ENCODE results near the gene DYNC1H1. TPM values are rescaled to one million over a fixed set of nuclear protein-coding genes. Genes with fewer than 3 reads are reported as not detected.
"Not testable (repeated sequence)": the region's sequence is repeated elsewhere in the genome, so short reads cannot be mapped to it uniquely, and the experiment has no call there.

DYNC1H1 gene
- total and polyA plus RNA-seq, 10 donors: 65.9 to 446 (median 351) TPM

GRCh38 chr14:102077382-102077709, 113.0 kb downstream of the DYNC1H1 start:
- DNase-seq: peak; percentile 39
- WGBS, 5 donors: 77 to 90% (median 88%) methylated on average over 5 of the region's 5 CpGs
- TF ChIP-seq POLR2AphosphoS5 (IDR thresholded peaks at IDR 0.05): no peak
- TF ChIP-seq CTCF (IDR thresholded peaks at IDR 0.05 in 8 of 11, conservative IDR thresholded peaks at IDR 0.05 in 3 of 11): no peak
- TF ChIP-seq POLR2A (IDR thresholded peaks at IDR 0.05): no peak

GRCh38 chr14:102078361-102078791, 114.0 kb downstream of the DYNC1H1 start:
- peaks cover 2 to 70% (median 54%) of the 10 kb centered on the region in 6 donors for H3K36me3 ChIP-seq

More at GRCh38 chr14:102077382-102077709, 113.0 kb downstream of the DYNC1H1 start:
- H3K4me3 ChIP-seq: no peak overlapping the region
- H3K27ac ChIP-seq: no peak overlapping the region
- H3K27me3 ChIP-seq (replicated peaks in 1 of 7): no peaks in the 10 kb centered on the region
- peaks cover 0 to 17% (median 7%) of the 10 kb centered on the region in 6 donors for H3K4me1 ChIP-seq
- H3K9me3 ChIP-seq: peaks cover 0 to 4% (median 0%) of the 10 kb centered on the region in 8 donors
- intact Hi-C loops (cut with DNase I; ENCODE audit: low total_unique reads): no loop called here
- peaks cover 0 to 60% (median 44%) of the 10 kb centered on the region in 6 donors for H3K36me3 ChIP-seq

GRCh38 chr14:102078831-102079699, 114.7 kb downstream of the DYNC1H1 start:
- TF ChIP-seq POLR2A (IDR thresholded peaks at IDR 0.05) (no peak), POLR2AphosphoS5 (IDR thresholded peaks at IDR 0.05) (peak in 1 of 3 donors; percentile 10)
- H3K4me3 ChIP-seq: no peak overlapping the region
- 87 to 94% (median 88%) methylated on average over 10 of the region's 10 CpGs for WGBS, 5 donors
- H3K4me1 ChIP-seq: peaks cover 16 to 34% (median 24%) of the 10 kb centered on the region in 6 donors
- intact Hi-C loops (cut with DNase I; ENCODE audit: low total_unique reads): no loop called here
- peaks cover 5 to 77% (median 61%) of the 10 kb centered on the region in 6 donors for H3K36me3 ChIP-seq
- H3K9me3 ChIP-seq: no peaks in the 10 kb centered on the region
- H3K27ac ChIP-seq: no peak overlapping the region
- DNase-seq: no peak
- no peaks in the 10 kb centered on the region for H3K27me3 ChIP-seq (replicated peaks in 1 of 7)

More at GRCh38 chr14:102078361-102078791, 114.0 kb downstream of the DYNC1H1 start:
- H3K4me1 ChIP-seq: peaks cover 9 to 27% (median 17%) of the 10 kb centered on the region in 6 donors
- intact Hi-C loops (cut with DNase I; ENCODE audit: low total_unique reads); H3K4me3 ChIP-seq; H3K27ac ChIP-seq; H3K27me3 ChIP-seq (replicated peaks in 1 of 7); H3K9me3 ChIP-seq: not testable (repeated sequence)
- 92 to 98% (median 95%) methylated on average over 11 of the region's 11 CpGs for WGBS, 5 donors
- peak; percentile 51 for DNase-seq
- peak in 1 of 3 donors; percentile 14 for TF ChIP-seq POLR2AphosphoS5 (IDR thresholded peaks at IDR 0.05)

- peaks cover 20 to 40% (median 29%) of the 10 kb centered on the region in 6 donors for H3K4me1 ChIP-seq
- TF ChIP-seq CTCF (IDR thresholded peaks at IDR 0.05 in 8 of 11, conservative IDR thresholded peaks at IDR 0.05 in 3 of 11) (no peak), POLR2AphosphoS5 (IDR thresholded peaks at IDR 0.05) (no peak), POLR2A (IDR thresholded peaks at IDR 0.05) (no peak)
- intact Hi-C loops (cut with DNase I; ENCODE audit: low total_unique reads): no loop called here
- H3K27ac ChIP-seq: no peak overlapping the region
- no peaks in the 10 kb centered on the region for H3K27me3 ChIP-seq (replicated peaks in 1 of 7)
- H3K36me3 ChIP-seq: peaks cover 5 to 83% (median 67%) of the 10 kb centered on the region in 6 donors
- DNase-seq: no peak
- no peaks in the 10 kb centered on the region for H3K9me3 ChIP-seq
- H3K4me3 ChIP-seq: no peak overlapping the region
Observed at GRCh38 chr14:102079700-102079979, 115.3 kb downstream of the DYNC1H1 start.

All from spleen (tissue), 11 donors.